Measurements from ENCODE around the gene CELF2.

The CELF2 gene

DNA sequence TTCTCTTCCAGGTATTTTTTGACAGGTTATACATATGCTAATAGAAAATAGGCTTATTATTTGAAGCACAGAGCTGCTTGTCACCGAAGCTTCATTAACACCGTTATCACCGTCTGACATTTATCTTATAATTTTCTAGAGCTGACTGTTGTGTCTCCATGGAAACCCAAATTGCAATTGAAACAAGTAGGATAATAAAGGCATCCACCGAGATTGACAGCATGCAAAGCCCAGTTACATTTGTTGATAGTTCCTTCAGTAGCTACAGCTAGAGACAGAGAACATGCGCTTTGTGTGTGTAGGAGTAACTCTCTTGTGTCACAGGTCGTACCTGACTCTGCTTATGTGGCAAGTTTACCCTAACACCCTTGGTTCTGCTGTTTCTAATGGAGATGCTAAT is 135.6 kb downstream of the CELF2 start:
- no peak overlapping the region for H3K27ac ChIP-seq
- TF ChIP-seq, protein P1, sequence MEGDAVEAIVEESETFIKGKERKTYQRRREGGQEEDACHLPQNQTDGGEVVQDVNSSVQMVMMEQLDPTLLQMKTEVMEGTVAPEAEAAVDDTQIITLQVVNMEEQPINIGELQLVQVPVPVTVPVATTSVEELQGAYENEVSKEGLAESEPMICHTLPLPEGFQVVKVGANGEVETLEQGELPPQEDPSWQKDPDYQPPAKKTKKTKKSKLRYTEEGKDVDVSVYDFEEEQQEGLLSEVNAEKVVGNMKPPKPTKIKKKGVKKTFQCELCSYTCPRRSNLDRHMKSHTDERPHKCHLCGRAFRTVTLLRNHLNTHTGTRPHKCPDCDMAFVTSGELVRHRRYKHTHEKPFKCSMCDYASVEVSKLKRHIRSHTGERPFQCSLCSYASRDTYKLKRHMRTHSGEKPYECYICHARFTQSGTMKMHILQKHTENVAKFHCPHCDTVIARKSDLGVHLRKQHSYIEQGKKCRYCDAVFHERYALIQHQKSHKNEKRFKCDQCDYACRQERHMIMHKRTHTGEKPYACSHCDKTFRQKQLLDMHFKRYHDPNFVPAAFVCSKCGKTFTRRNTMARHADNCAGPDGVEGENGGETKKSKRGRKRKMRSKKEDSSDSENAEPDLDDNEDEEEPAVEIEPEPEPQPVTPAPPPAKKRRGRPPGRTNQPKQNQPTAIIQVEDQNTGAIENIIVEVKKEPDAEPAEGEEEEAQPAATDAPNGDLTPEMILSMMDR (conservative IDR thresholded peaks at IDR 0.05): no peak

DNA sequence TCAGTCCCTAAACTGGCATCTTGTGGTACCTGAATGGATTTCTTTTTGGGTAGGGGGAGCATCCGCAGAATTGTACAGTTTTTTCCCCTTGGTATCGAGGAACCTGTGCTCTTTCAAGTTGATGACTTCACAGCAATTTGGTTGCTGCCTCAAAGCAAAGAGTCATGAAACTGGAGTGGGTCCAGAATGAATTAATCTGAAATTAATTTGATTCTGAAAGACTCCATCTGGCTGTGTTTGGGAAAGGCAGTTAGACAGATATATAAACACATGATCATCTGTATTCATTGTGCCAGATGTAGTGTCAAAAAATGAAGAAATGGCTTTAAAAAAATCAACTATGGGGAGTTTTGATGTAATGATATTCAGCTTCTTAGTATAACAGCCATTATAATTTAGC is 136.1 kb downstream of the CELF2 start:
- TF ChIP-seq, protein P1 (conservative IDR thresholded peaks at IDR 0.05): no peak
- H3K27ac ChIP-seq: no peak overlapping the region

DNA sequence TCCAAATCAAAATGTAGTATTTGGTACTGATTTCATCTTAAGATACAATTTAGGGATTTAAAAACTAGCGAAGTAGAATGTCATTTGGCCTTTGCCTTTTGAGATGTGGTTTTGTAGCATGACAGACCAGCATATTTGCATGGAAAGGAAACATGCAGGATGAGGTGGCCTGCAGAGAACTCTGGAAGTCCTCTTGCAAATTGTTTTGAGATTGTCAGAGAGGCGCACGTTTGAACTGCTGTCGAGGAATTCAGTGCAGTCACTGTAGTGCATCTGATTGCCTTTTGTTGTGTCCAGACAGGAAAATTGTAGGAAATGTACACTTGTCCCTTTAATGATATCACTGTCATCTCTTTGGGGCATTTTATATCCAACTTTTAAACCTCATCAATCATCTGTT is 136.7 kb downstream of the CELF2 start:
- TF ChIP-seq, protein P1 (conservative IDR thresholded peaks at IDR 0.05): no peak

DNA sequence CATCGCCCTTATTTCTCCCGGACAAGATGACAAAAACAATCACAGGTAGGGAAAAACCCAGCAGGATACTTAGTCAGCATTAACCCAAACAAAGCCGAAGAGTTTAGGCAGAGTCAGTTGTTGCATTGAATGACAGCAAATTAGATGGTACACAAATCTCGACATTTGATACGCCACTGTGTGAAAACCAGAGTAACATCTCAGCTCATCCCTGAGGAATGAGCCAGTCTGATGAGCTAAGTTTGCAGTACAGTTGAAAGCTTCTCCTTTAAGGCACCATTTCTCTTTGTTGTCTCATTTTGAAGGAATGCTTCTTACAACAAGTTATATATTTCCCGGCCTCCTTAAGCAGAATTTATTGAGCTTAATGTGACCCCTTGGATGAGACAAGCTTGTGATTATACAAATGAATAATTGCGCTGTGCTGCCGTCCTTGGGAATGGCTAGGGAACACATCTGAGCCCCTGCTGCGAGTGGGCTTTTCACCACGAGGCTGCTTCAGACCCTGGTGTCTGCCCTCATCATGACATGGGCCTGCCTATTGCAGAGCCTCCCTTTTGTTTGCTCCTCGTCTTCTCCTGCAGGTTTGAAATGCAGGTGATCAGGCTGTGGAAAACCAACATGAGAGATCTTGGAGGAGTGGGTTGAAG is 137.3 kb downstream of the CELF2 start:
- H3K27ac ChIP-seq: no peak overlapping the region
- TF ChIP-seq, protein P1 (conservative IDR thresholded peaks at IDR 0.05): no peak

More for the DNA sequence above, 136.7 kb downstream of the CELF2 start:
- no peak overlapping the region for H3K27ac ChIP-seq

DNA sequence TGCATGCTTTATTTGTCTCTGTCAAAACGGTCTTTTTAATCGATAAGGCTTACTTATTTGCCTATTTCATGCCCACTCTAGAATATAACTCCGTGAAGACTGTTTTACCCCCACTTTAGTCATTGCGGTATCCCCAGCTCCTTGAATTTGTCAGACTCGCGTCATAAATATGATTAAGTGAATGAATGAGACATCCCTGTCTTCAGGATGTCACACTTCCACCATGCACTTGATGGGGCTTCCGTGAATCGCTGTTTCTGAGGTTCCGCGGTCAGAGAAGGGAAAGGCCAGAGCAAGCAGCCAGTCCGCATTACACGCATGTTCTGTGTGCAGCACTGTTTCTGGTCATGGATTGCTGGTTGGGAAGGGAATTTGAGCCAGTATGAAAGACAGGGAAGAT is 138.8 kb downstream of the CELF2 start:
- H3K27ac ChIP-seq: no peak overlapping the region
- TF ChIP-seq, protein P1 (conservative IDR thresholded peaks at IDR 0.05): no peak

DNA sequence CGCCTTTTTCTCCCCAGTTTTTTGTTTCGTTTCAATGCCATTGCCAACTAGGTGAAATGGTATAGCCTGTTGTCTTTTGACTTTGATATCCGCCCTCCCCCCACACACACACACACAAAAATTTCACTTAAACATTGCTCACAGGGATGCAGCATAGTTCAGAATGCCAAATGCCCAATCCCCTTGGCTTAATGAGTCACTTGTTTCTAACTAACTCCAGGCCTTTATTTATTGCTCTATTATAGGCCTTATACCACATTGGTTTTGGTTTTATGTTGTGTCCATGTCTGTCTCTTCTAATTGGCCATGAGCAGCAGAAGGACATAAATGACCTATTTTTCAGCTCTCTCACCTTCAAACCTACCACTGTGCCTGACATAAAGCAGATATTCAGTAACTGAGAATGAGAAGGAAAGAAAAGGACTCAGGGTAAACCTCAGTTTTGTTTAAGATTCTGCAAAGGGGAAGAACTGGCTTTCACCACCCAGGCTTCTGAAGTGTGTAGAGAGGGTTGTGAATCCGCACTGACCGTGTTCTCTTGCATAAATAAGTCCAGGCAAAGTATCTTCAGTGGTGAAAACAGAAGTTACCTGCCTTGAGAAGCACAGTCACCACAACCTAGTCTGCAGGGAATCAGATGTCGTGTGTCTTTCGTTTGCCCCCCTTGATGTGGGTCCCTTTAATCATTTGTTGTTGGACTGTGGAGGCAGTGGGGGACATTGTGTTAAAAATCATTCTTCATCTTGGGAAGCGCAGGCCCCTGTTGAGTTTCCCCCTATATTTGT is 139.8 kb downstream of the CELF2 start:
- TF ChIP-seq, protein P1 (conservative IDR thresholded peaks at IDR 0.05): no peak
- no peak overlapping the region for H3K27ac ChIP-seq

DNA sequence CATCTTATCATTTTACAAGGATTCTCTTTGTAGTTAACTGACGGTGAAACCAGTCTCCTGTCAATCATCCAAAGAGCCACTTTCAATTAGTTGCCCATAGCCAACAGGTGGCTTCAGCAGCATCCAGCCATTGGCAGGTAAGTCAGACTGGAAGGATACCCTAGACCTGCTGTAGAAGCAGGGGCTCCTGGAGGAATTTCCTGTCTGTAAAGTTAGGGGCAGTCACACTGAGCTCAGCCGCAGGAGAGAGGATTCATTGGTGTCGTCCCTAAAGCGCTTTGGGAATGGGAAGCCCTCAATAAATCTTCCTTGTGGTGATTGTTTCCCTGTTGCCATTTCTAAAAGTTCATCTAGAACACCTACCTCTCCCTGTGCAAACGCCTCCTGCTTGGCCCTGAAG is 140.4 kb downstream of the CELF2 start:
- H3K27ac ChIP-seq: no peak overlapping the region
- TF ChIP-seq, protein P1 (conservative IDR thresholded peaks at IDR 0.05): no peak
